ENCODE results near the gene HAP1.

DNA sequence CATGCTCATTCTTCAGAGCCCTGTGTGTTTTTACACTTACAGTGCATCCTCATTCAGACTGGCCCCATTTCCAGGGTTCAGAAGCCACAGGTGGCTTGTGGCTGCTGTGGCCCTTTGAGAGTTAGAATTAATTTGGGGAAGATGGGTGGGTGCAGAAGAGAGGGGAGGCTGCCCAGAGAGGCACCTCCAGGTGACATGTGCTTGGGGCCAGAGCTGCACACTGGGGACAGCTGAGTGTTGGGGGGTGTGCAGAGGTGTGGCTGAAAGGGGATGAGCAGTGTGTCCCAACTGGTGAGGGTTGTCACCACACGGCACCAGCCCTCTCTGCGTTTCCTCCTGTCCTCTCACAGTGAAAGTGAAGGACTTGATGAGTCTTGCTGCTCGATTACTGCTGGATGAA is 52.7 kb downstream of the HAP1 start:
- TF ChIP-seq, protein P1, sequence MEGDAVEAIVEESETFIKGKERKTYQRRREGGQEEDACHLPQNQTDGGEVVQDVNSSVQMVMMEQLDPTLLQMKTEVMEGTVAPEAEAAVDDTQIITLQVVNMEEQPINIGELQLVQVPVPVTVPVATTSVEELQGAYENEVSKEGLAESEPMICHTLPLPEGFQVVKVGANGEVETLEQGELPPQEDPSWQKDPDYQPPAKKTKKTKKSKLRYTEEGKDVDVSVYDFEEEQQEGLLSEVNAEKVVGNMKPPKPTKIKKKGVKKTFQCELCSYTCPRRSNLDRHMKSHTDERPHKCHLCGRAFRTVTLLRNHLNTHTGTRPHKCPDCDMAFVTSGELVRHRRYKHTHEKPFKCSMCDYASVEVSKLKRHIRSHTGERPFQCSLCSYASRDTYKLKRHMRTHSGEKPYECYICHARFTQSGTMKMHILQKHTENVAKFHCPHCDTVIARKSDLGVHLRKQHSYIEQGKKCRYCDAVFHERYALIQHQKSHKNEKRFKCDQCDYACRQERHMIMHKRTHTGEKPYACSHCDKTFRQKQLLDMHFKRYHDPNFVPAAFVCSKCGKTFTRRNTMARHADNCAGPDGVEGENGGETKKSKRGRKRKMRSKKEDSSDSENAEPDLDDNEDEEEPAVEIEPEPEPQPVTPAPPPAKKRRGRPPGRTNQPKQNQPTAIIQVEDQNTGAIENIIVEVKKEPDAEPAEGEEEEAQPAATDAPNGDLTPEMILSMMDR (IDR thresholded peaks at IDR 0.05; ENCODE audit: low read length) = no peak
- TF ChIP-seq EZH2 (IDR thresholded peaks at IDR 0.05; ENCODE audit: borderline replicate concordance, low read length) = no peak
